HEK293 (cell line): Measurements from ENCODE around the gene MTR.

Source experiments
- CTCF ChIA-PET: fragments of 350-600 bp; formaldehyde crosslinking; extraction: SDS; loops from one replicate; lab custom pipeline; 2021; ENCODE audit warnings: antibody characterized with exemption; lab: Yijun Ruan, JAX
- POLR2A ChIA-PET: fragments of 300-600 bp; formaldehyde crosslinking; extraction: SDS; loops from one replicate; lab custom pipeline; 2020; ENCODE audit warnings: antibody characterized with exemption, inconsistent platforms; lab: Yijun Ruan, JAX
- H3K27ac ChIP-seq: fragments of 200-500 bp; sonication (Bioruptor generic); 2 replicates; pipeline ENCODE4 v1.5.1; 2014; ENCODE audit warnings: low read depth, low read length, control low read depth, inconsistent platforms; ENCODE audit errors: extremely low read depth
- H3K36me3 ChIP-seq, 2 experiments: fragments of 200-500 bp in 1 of 2; sonication (Bioruptor generic) in 1 of 2; 1 replicate in 1 of 2; 2 replicates in 1 of 2; pipeline ENCODE4 v1.5.1; 2014 to 2017; ENCODE audit warnings: inconsistent platforms in 2 of 2, low read length in 2 of 2; ENCODE audit not compliant: control insufficient read depth in 2 of 2, insufficient read depth in 1 of 2
- H3K4me1 ChIP-seq: fragments of 200-500 bp; sonication (Bioruptor generic); 2 replicates; pipeline ENCODE4 v1.5.1; 2014; ENCODE audit warnings: mild to moderate bottlenecking, low read length, inconsistent platforms; ENCODE audit not compliant: control insufficient read depth, insufficient read depth
- H3K4me3 ChIP-seq: 2 replicates; pipeline ENCODE4 v1.5.1; 2011; ENCODE audit warnings: low read depth, mild to moderate bottlenecking, control low read depth, low read length, moderate library complexity
- H3K9me3 ChIP-seq: fragments of 200-500 bp; sonication (Bioruptor generic); 2 replicates; pipeline ENCODE4 v1.5.1; 2014; ENCODE audit warnings: low read depth, low read length, inconsistent platforms; ENCODE audit not compliant: control insufficient read depth, insufficient read depth
- BCL11B ChIP-seq: fragments of 450-650 bp; formaldehyde crosslinking; IDR thresholded peaks from 2 replicates; pipeline ENCODE4 v1.5.1; 2016; ENCODE audit warnings: low read depth, missing biosample characterization, missing genetic modification characterization
- EGR2 ChIP-seq: fragments of 450-650 bp; formaldehyde crosslinking; IDR thresholded peaks from 2 replicates; pipeline ENCODE4 v1.5.1; 2016; ENCODE audit warnings: low read depth, missing biosample characterization, missing genetic modification characterization
- HOXA7 ChIP-seq: sonication (generic); formaldehyde crosslinking; IDR thresholded peaks from 2 replicates; pipeline ENCODE4 v1.8.1; 2022; ENCODE audit warnings: missing genetic modification reagents, borderline replicate concordance
- HOXD13 ChIP-seq: sonication (generic); formaldehyde crosslinking; IDR thresholded peaks from 2 replicates; pipeline ENCODE4 v1.8.0; 2022; ENCODE audit warnings: missing genetic modification reagents, borderline replicate concordance
- MYNN ChIP-seq: fragments of 450-650 bp; formaldehyde crosslinking; IDR thresholded peaks from 2 replicates; pipeline ENCODE4 v1.5.1; 2016; ENCODE audit warnings: missing biosample characterization, missing genetic modification characterization, borderline replicate concordance
- SP3 ChIP-seq: fragments of 450-650 bp; formaldehyde crosslinking; IDR thresholded peaks from 2 replicates; pipeline ENCODE4 v1.5.1; 2016; ENCODE audit warnings: missing biosample characterization, missing genetic modification characterization
- YY2 ChIP-seq: fragments of 450-650 bp; formaldehyde crosslinking; IDR thresholded peaks from 2 replicates; pipeline ENCODE4 v1.5.1; 2016; ENCODE audit warnings: missing biosample characterization, missing genetic modification characterization
- ZFP41 ChIP-seq: fragments of 450-650 bp; formaldehyde crosslinking; IDR thresholded peaks from 2 replicates; pipeline ENCODE4 v1.5.1; 2016; ENCODE audit warnings: missing biosample characterization, missing genetic modification characterization, borderline replicate concordance
- ZFP69B ChIP-seq: fragments of 450-650 bp; formaldehyde crosslinking; IDR thresholded peaks from 2 replicates; pipeline ENCODE4 v1.5.1; 2016; ENCODE audit warnings: missing biosample characterization, missing genetic modification characterization
- ZNF24 ChIP-seq: fragments of 450-650 bp; formaldehyde crosslinking; IDR thresholded peaks from 2 replicates; pipeline ENCODE4 v1.5.1; 2016; ENCODE audit warnings: missing biosample characterization, missing genetic modification characterization
- ZNF350 ChIP-seq: fragments of 450-650 bp; formaldehyde crosslinking; IDR thresholded peaks from 2 replicates; pipeline ENCODE4 v1.5.0; 2017; ENCODE audit warnings: missing biosample characterization, mild to moderate bottlenecking, missing genetic modification characterization
- ZNF366 ChIP-seq: fragments of 450-650 bp; formaldehyde crosslinking; conservative IDR thresholded peaks from 2 replicates; pipeline ENCODE4 v1.5.1; 2016; ENCODE audit warnings: missing biosample characterization, missing genetic modification characterization
- ZNF48 ChIP-seq: fragments of 450-650 bp; formaldehyde crosslinking; IDR thresholded peaks from 2 replicates; pipeline ENCODE4 v1.5.1; 2016; ENCODE audit warnings: missing biosample characterization, missing genetic modification characterization
- ZNF544 ChIP-seq: fragments of 450-650 bp; formaldehyde crosslinking; IDR thresholded peaks from 2 replicates; pipeline ENCODE4 v1.5.0; 2017; ENCODE audit warnings: missing biosample characterization, missing genetic modification characterization
- ZNF560 ChIP-seq: fragments of 450-650 bp; formaldehyde crosslinking; IDR thresholded peaks from 2 replicates; pipeline ENCODE4 v1.5.1; 2017; ENCODE audit warnings: missing biosample characterization, missing genetic modification characterization, borderline replicate concordance
- ZNF585B ChIP-seq: fragments of 450-650 bp; formaldehyde crosslinking; IDR thresholded peaks from 2 replicates; pipeline ENCODE4 v1.5.1; 2016; ENCODE audit warnings: missing biosample characterization, missing genetic modification characterization
- ZNF777 ChIP-seq: fragments of 450-650 bp; formaldehyde crosslinking; IDR thresholded peaks from 2 replicates; pipeline ENCODE4 v1.5.1; 2017; ENCODE audit warnings: missing biosample characterization, missing genetic modification characterization, borderline replicate concordance
- TF ChIP-seq, protein P1 (sequence below): fragments of 450-650 bp; formaldehyde crosslinking; IDR thresholded peaks from 2 replicates; pipeline ENCODE4 v1.5.1; 2016; ENCODE audit warnings: missing biosample characterization, missing genetic modification characterization, low read depth
- TF ChIP-seq, protein P2 (sequence below): fragments of 450-650 bp; formaldehyde crosslinking; IDR thresholded peaks from 2 replicates; pipeline ENCODE4 v1.5.1; 2016; ENCODE audit warnings: missing biosample characterization, missing genetic modification characterization
- TF ChIP-seq, protein P3 (sequence below): fragments of 450-650 bp; formaldehyde crosslinking; IDR thresholded peaks from 2 replicates; pipeline ENCODE4 v1.5.1; 2016; ENCODE audit warnings: missing biosample characterization, missing genetic modification characterization
- TF ChIP-seq, protein P4 (sequence below): fragments of 450-650 bp; formaldehyde crosslinking; IDR thresholded peaks from 2 replicates; pipeline ENCODE4 v1.5.1; 2017; ENCODE audit warnings: missing biosample characterization, missing genetic modification characterization
- TF ChIP-seq, protein P5 (sequence below): fragments of 450-650 bp; formaldehyde crosslinking; IDR thresholded peaks from 2 replicates; pipeline ENCODE4 v1.5.1; 2016; ENCODE audit warnings: missing biosample characterization, missing genetic modification characterization
- TF ChIP-seq, protein P6 (sequence below): fragments of 450-650 bp; formaldehyde crosslinking; IDR thresholded peaks from 2 replicates; pipeline ENCODE4 v1.5.1; 2016; ENCODE audit warnings: missing biosample characterization, missing genetic modification characterization
- TF ChIP-seq, protein P7 (sequence below): fragments of 450-650 bp; formaldehyde crosslinking; IDR thresholded peaks from 2 replicates; pipeline ENCODE4 v1.5.1; 2016; ENCODE audit warnings: missing biosample characterization, missing genetic modification characterization
- TF ChIP-seq, protein P8 (sequence below): fragments of 450-650 bp; formaldehyde crosslinking; optimal IDR thresholded peaks from 2 replicates; pipeline ENCODE3; 2016; ENCODE audit warnings: missing biosample characterization, mild to moderate bottlenecking, missing genetic modification characterization

MTR gene

DNA sequence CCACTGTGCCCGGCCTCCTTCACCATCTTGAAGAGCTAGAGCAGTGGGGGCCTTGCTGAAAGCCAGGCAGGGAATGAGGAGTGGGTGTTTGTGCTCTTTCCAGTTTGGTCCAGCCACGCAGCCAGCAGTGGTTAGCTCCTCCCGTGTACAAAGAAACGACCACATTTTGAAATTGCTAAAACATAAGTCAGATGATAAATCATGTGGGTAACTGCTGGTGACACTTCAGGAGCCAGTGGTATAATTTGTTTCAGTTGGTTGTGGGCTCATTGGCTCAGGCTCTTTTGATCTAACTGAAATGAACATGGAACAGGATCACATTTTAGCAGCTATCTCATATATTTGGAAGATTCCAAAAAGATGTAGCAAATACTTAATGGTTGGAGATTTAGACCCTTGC is 87.6 kb downstream of the MTR start:
- no peak for TF ChIP-seq HOXA7 (CRISPR knock-in tag)
- no peak for TF ChIP-seq ZNF777
- TF ChIP-seq, protein P1, sequence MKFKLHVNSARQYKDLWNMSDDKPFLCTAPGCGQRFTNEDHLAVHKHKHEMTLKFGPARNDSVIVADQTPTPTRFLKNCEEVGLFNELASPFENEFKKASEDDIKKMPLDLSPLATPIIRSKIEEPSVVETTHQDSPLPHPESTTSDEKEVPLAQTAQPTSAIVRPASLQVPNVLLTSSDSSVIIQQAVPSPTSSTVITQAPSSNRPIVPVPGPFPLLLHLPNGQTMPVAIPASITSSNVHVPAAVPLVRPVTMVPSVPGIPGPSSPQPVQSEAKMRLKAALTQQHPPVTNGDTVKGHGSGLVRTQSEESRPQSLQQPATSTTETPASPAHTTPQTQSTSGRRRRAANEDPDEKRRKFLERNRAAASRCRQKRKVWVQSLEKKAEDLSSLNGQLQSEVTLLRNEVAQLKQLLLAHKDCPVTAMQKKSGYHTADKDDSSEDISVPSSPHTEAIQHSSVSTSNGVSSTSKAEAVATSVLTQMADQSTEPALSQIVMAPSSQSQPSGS (tag by site-specific recombination): no peak
- no peak for TF ChIP-seq BCL11B
- TF ChIP-seq ZNF24: no peak
- TF ChIP-seq ZNF366 (tag by site-specific recombination): no peak
- TF ChIP-seq, protein P2, sequence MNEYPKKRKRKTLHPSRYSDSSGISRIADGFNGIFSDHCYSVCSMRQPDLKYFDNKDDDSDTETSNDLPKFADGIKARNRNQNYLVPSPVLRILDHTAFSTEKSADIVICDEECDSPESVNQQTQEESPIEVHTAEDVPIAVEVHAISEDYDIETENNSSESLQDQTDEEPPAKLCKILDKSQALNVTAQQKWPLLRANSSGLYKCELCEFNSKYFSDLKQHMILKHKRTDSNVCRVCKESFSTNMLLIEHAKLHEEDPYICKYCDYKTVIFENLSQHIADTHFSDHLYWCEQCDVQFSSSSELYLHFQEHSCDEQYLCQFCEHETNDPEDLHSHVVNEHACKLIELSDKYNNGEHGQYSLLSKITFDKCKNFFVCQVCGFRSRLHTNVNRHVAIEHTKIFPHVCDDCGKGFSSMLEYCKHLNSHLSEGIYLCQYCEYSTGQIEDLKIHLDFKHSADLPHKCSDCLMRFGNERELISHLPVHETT (tag by site-specific recombination): no peak
- TF ChIP-seq YY2 (tag by site-specific recombination): no peak
- TF ChIP-seq HOXD13 (CRISPR knock-in tag): no peak
- TF ChIP-seq MYNN: no peak
- no peak for TF ChIP-seq SP3 (tag by site-specific recombination)
- TF ChIP-seq, protein P3, sequence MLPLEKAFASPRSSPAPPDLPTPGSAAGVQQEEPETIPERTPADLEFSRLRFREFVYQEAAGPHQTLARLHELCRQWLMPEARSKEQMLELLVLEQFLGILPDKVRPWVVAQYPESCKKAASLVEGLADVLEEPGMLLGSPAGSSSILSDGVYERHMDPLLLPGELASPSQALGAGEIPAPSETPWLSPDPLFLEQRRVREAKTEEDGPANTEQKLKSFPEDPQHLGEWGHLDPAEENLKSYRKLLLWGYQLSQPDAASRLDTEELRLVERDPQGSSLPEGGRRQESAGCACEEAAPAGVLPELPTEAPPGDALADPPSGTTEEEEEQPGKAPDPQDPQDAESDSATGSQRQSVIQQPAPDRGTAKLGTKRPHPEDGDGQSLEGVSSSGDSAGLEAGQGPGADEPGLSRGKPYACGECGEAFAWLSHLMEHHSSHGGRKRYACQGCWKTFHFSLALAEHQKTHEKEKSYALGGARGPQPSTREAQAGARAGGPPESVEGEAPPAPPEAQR (tag by site-specific recombination): no peak
- no peak for TF ChIP-seq ZNF48 (tag by site-specific recombination)
- TF ChIP-seq, protein P4, sequence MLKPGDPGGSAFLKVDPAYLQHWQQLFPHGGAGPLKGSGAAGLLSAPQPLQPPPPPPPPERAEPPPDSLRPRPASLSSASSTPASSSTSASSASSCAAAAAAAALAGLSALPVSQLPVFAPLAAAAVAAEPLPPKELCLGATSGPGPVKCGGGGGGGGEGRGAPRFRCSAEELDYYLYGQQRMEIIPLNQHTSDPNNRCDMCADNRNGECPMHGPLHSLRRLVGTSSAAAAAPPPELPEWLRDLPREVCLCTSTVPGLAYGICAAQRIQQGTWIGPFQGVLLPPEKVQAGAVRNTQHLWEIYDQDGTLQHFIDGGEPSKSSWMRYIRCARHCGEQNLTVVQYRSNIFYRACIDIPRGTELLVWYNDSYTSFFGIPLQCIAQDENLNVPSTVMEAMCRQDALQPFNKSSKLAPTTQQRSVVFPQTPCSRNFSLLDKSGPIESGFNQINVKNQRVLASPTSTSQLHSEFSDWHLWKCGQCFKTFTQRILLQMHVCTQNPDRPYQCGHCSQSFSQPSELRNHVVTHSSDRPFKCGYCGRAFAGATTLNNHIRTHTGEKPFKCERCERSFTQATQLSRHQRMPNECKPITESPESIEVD (tag by site-specific recombination): no peak
- no peak for TF ChIP-seq ZNF350
- TF ChIP-seq, protein P5, sequence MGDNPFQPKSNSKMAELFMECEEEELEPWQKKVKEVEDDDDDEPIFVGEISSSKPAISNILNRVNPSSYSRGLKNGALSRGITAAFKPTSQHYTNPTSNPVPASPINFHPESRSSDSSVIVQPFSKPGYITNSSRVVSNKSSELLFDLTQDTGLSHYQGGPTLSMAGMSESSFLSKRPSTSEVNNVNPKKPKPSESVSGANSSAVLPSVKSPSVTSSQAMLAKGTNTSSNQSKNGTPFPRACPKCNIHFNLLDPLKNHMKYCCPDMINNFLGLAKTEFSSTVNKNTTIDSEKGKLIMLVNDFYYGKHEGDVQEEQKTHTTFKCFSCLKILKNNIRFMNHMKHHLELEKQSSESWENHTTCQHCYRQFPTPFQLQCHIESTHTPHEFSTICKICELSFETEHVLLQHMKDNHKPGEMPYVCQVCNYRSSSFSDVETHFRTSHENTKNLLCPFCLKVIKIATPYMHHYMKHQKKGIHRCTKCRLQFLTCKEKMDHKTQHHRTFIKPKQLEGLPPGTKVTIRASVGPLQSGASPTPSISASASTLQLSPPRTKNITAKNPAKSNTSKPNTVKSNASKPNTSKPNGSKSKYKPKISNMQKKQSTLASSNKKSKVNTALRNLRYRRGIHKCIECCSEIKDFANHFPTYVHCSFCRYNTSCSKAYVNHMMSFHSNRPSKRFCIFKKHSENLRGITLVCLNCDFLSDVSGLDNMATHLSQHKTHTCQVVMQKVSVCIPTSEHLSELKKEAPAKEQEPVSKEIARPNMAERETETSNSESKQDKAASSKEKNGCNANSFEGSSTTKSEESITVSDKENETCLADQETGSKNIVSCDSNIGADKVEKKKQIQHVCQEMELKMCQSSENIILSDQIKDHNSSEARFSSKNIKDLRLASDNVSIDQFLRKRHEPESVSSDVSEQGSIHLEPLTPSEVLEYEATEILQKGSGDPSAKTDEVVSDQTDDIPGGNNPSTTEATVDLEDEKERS: no peak
- no peak for TF ChIP-seq ZNF560
- Histone ChIP-seq H3K4me3 (no peak overlapping the region), H3K9me3 (no peaks in the 10 kb centered on the region), H3K27ac (no peak overlapping the region), H3K36me3 (peaks cover 0 to 55% of the 10 kb centered on the region in 2 experiments; a peak in 1 of 3 replicates), H3K4me1 (no peaks in the 10 kb centered on the region)
- ChIA-PET POLR2A (interaction anchor here (0.6 to 1.5 kb wide), 2 partner anchors 11 to 77 kb away, joined by 3 to 4 read pairs; no protein-coding TSS in a partner anchor), CTCF (interaction anchor here (0.6 to 0.7 kb wide), 3 partner anchors 37 to 200 kb away, joined by 3 to 4 read pairs (median 4); no protein-coding TSS in a partner anchor)

DNA sequence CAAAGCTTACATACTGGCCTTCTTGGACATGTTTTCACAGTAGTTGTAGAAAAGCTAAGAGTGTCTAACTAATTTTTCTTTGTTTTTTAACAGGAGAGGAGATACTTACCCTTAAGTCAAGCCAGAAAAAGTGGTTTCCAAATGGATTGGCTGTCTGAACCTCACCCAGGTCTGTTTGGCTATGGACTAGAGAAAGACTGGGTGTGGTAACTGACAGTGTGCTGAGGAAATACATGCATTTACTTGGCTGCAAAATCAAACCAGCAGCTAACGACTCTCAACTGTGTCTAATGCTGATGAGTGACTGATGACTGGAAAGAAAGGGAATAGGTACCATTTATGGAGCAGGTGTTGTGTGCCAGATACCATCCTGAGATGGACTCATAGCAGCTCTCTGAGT is 91.1 kb downstream of the MTR start:
- no peaks in the 10 kb centered on the region for H3K9me3 ChIP-seq
- no peaks in the 10 kb centered on the region for H3K4me1 ChIP-seq
- POLR2A ChIA-PET: no interaction called here
- H3K4me3 ChIP-seq: no peak overlapping the region
- CTCF ChIA-PET: interaction anchor here (1.6 kb wide), 1 partner anchor 9 kb away, joined by 4 read pairs; no protein-coding TSS in a partner anchor
- no peak overlapping the region for H3K27ac ChIP-seq
- peaks cover 4 to 71% of the 10 kb centered on the region in 2 experiments; a peak in 2 of 3 replicates for H3K36me3 ChIP-seq
- TF ChIP-seq, protein P6, sequence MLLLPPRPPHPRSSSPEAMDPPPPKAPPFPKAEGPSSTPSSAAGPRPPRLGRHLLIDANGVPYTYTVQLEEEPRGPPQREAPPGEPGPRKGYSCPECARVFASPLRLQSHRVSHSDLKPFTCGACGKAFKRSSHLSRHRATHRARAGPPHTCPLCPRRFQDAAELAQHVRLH (tag by site-specific recombination): no peak
- TF ChIP-seq ZNF777 (no peak), ZFP69B (tag by site-specific recombination) (no peak), EGR2 (tag by site-specific recombination) (no peak), ZNF544 (tag by site-specific recombination) (no peak), ZFP41 (tag by site-specific recombination) (no peak), ZNF585B (tag by site-specific recombination) (no peak)
- TF ChIP-seq, protein P7, sequence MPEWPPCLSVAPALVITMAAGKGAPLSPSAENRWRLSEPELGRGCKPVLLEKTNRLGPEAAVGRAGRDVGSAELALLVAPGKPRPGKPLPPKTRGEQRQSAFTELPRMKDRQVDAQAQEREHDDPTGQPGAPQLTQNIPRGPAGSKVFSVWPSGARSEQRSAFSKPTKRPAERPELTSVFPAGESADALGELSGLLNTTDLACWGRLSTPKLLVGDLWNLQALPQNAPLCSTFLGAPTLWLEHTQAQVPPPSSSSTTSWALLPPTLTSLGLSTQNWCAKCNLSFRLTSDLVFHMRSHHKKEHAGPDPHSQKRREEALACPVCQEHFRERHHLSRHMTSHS: no peak
- TF ChIP-seq, protein P8, sequence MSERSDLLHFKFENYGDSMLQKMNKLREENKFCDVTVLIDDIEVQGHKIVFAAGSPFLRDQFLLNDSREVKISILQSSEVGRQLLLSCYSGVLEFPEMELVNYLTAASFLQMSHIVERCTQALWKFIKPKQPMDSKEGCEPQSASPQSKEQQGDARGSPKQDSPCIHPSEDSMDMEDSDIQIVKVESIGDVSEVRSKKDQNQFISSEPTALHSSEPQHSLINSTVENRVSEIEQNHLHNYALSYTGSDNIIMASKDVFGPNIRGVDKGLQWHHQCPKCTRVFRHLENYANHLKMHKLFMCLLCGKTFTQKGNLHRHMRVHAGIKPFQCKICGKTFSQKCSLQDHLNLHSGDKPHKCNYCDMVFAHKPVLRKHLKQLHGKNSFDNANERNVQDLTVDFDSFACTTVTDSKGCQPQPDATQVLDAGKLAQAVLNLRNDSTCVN: no peak
